Transverse colon (tissue), 4 donors: Measurements from ENCODE around the gene CHIT1.

Source experiments
- CTCF ChIP-seq, 5 experiments: fragments of 200-600 bp in 3 of 5; fragments of 450-650 bp in 2 of 5; sonication (generic) in 3 of 5; IDR thresholded peaks; 1 replicate in 2 of 5; 2 replicates in 3 of 5; pipeline ENCODE4 v1.5.1; 2016 to 2017; ENCODE audit warnings: antibody characterized with exemption in 5 of 5, inconsistent platforms in 3 of 5, mild to moderate bottlenecking in 2 of 5, moderate library complexity in 1 of 5
- EP300 ChIP-seq: sonication (generic); formaldehyde crosslinking; IDR thresholded peaks from one replicate; pipeline ENCODE4 v1.6.1; 2017; ENCODE audit warnings: antibody characterized with exemption, low read depth
- POLR2A ChIP-seq: fragments of 450-650 bp; IDR thresholded peaks from one replicate; pipeline ENCODE4 v1.6.1; 2016; ENCODE audit warnings: antibody characterized with exemption, mild to moderate bottlenecking, moderate library complexity
- POLR2AphosphoS5 ChIP-seq, 3 donors: sonication (generic); formaldehyde crosslinking; IDR thresholded peaks; one replicate each; pipeline ENCODE4 v1.6.1; 2016; ENCODE audit warnings: antibody characterized with exemption in 3 of 3

GRCh38 chr1:203267347-203267846 lies 37.9 kb upstream of the CHIT1 start:
- TF ChIP-seq CTCF (IDR thresholded peaks at IDR 0.05) (peak; percentile 94 to 97 (median 95)), POLR2AphosphoS5 (IDR thresholded peaks at IDR 0.05) (peak in 1 of 3 donors; percentile 30), POLR2A (no peak), EP300 (no peak)
